HEK293 (cell line): ENCODE data around the gene MLLT10.
"Not testable (repeated sequence)": the region's sequence is repeated elsewhere in the genome, so short reads cannot be mapped to it uniquely, and the experiment has no call there.

ENCODE experiments used
- CTCF ChIA-PET: fragments of 350-600 bp; formaldehyde crosslinking; extraction: SDS; loops from one replicate; lab custom pipeline; 2021; ENCODE audit warnings: antibody characterized with exemption; lab: Yijun Ruan, JAX
- POLR2A ChIA-PET: fragments of 300-600 bp; formaldehyde crosslinking; extraction: SDS; loops from one replicate; lab custom pipeline; 2020; ENCODE audit warnings: antibody characterized with exemption, inconsistent platforms; lab: Yijun Ruan, JAX
- H3K27ac ChIP-seq: fragments of 200-500 bp; sonication (Bioruptor generic); 2 replicates; pipeline ENCODE4 v1.5.1; 2014; ENCODE audit warnings: low read depth, low read length, control low read depth, inconsistent platforms; ENCODE audit errors: extremely low read depth
- H3K36me3 ChIP-seq, 2 experiments: fragments of 200-500 bp in 1 of 2; sonication (Bioruptor generic) in 1 of 2; 1 replicate in 1 of 2; 2 replicates in 1 of 2; pipeline ENCODE4 v1.5.1; 2014 to 2017; ENCODE audit warnings: inconsistent platforms in 2 of 2, low read length in 2 of 2; ENCODE audit not compliant: control insufficient read depth in 2 of 2, insufficient read depth in 1 of 2
- H3K4me1 ChIP-seq: fragments of 200-500 bp; sonication (Bioruptor generic); 2 replicates; pipeline ENCODE4 v1.5.1; 2014; ENCODE audit warnings: mild to moderate bottlenecking, low read length, inconsistent platforms; ENCODE audit not compliant: control insufficient read depth, insufficient read depth
- H3K4me3 ChIP-seq: 2 replicates; pipeline ENCODE4 v1.5.1; 2011; ENCODE audit warnings: low read depth, mild to moderate bottlenecking, control low read depth, low read length, moderate library complexity
- H3K9me3 ChIP-seq: fragments of 200-500 bp; sonication (Bioruptor generic); 2 replicates; pipeline ENCODE4 v1.5.1; 2014; ENCODE audit warnings: low read depth, low read length, inconsistent platforms; ENCODE audit not compliant: control insufficient read depth, insufficient read depth
- GLI2 ChIP-seq: fragments of 450-650 bp; formaldehyde crosslinking; IDR thresholded peaks from 2 replicates; pipeline ENCODE4; 2017; ENCODE audit warnings: missing biosample characterization, missing genetic modification characterization, low read depth, borderline replicate concordance
- KLF7 ChIP-seq: fragments of 450-650 bp; formaldehyde crosslinking; IDR thresholded peaks from 2 replicates; pipeline ENCODE4 v1.5.1; 2016; ENCODE audit warnings: missing biosample characterization, missing genetic modification characterization, borderline replicate concordance
- OSR2 ChIP-seq: fragments of 450-650 bp; formaldehyde crosslinking; IDR thresholded peaks from 2 replicates; pipeline ENCODE4 v1.5.1; 2016; ENCODE audit warnings: missing biosample characterization, missing genetic modification characterization
- RBAK ChIP-seq: fragments of 450-650 bp; formaldehyde crosslinking; IDR thresholded peaks from 2 replicates; pipeline ENCODE4 v1.5.1; 2016; ENCODE audit warnings: missing biosample characterization, missing genetic modification characterization
- ZNF140 ChIP-seq: fragments of 450-650 bp; formaldehyde crosslinking; IDR thresholded peaks from 2 replicates; pipeline ENCODE4 v1.5.1; 2016; ENCODE audit warnings: missing biosample characterization, missing genetic modification characterization
- ZNF174 ChIP-seq: fragments of 450-650 bp; formaldehyde crosslinking; IDR thresholded peaks from 2 replicates; pipeline ENCODE4 v1.5.0; 2017; ENCODE audit warnings: missing biosample characterization, mild to moderate bottlenecking, missing genetic modification characterization
- ZNF19 ChIP-seq: fragments of 450-650 bp; formaldehyde crosslinking; IDR thresholded peaks from 2 replicates; pipeline ENCODE4; 2016; ENCODE audit warnings: missing biosample characterization, missing genetic modification characterization, low read depth
- ZNF311 ChIP-seq: fragments of 450-650 bp; formaldehyde crosslinking; IDR thresholded peaks from 2 replicates; pipeline ENCODE4 v1.5.1; 2017; ENCODE audit warnings: missing biosample characterization, missing genetic modification characterization, borderline replicate concordance
- ZNF391 ChIP-seq: fragments of 450-650 bp; formaldehyde crosslinking; IDR thresholded peaks from 2 replicates; pipeline ENCODE4 v1.5.1; 2016; ENCODE audit warnings: low read depth, missing biosample characterization, missing genetic modification characterization, borderline replicate concordance
- ZNF416 ChIP-seq: fragments of 450-650 bp; formaldehyde crosslinking; IDR thresholded peaks from 2 replicates; pipeline ENCODE4 v1.5.1; 2016; ENCODE audit warnings: missing biosample characterization, missing genetic modification characterization
- ZNF501 ChIP-seq: fragments of 450-650 bp; formaldehyde crosslinking; IDR thresholded peaks from 2 replicates; pipeline ENCODE4 v1.5.1; 2016; ENCODE audit warnings: missing biosample characterization, missing genetic modification characterization
- ZNF544 ChIP-seq: fragments of 450-650 bp; formaldehyde crosslinking; IDR thresholded peaks from 2 replicates; pipeline ENCODE4 v1.5.0; 2017; ENCODE audit warnings: missing biosample characterization, missing genetic modification characterization
- ZNF585B ChIP-seq: fragments of 450-650 bp; formaldehyde crosslinking; IDR thresholded peaks from 2 replicates; pipeline ENCODE4 v1.5.1; 2016; ENCODE audit warnings: missing biosample characterization, missing genetic modification characterization
- ZNF600 ChIP-seq: fragments of 450-650 bp; formaldehyde crosslinking; IDR thresholded peaks from 2 replicates; pipeline ENCODE4 v1.5.1; 2016; ENCODE audit warnings: missing biosample characterization, missing genetic modification characterization
- ZNF623 ChIP-seq: fragments of 450-650 bp; formaldehyde crosslinking; IDR thresholded peaks from 2 replicates; pipeline ENCODE4 v1.5.1; 2016; ENCODE audit warnings: missing biosample characterization, missing genetic modification characterization
- ZNF768 ChIP-seq: fragments of 450-650 bp; formaldehyde crosslinking; IDR thresholded peaks from 2 replicates; pipeline ENCODE4 v1.5.1; 2018; ENCODE audit warnings: missing biosample characterization, mild to moderate bottlenecking, missing genetic modification characterization
- TF ChIP-seq, protein P1 (sequence below): fragments of 450-650 bp; formaldehyde crosslinking; IDR thresholded peaks from 2 replicates; pipeline ENCODE4 v1.5.1; 2016; ENCODE audit warnings: missing biosample characterization, missing genetic modification characterization
- TF ChIP-seq, protein P2 (sequence below): fragments of 450-650 bp; formaldehyde crosslinking; IDR thresholded peaks from 2 replicates; pipeline ENCODE4 v1.5.1; 2017; ENCODE audit warnings: missing biosample characterization, mild to moderate bottlenecking, missing genetic modification characterization, moderate library complexity

Gene MLLT10

DNA sequence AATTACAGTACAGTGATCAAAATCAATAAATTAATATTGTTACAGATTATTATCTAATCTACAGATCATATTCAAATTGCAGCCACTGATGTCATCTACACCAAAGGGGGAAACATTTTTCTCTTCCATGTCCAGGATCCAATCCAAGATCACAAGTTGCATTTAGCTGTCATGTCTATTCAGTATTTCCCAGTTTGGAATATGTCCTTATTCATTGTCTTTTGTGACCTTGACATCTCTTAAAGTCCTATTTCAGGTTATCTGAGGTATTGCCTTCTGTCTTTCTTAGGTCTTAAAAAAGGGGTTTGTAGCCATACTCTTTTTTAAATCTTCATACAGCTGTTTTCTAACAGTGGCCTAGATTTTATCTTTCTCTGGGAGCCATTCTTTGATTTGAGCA, 93.3 kb downstream of the MLLT10 start:
- H3K36me3 ChIP-seq = peaks cover 0 to 32% of the 10 kb centered on the region in 2 experiments; a peak in 2 of 3 replicates
- ChIA-PET POLR2A (no interaction called here), CTCF (interaction anchor here (0.9 to 2.0 kb wide), 2 partner anchors 8 to 14 kb away, joined by 3 to 6 read pairs; no protein-coding TSS in a partner anchor)

DNA sequence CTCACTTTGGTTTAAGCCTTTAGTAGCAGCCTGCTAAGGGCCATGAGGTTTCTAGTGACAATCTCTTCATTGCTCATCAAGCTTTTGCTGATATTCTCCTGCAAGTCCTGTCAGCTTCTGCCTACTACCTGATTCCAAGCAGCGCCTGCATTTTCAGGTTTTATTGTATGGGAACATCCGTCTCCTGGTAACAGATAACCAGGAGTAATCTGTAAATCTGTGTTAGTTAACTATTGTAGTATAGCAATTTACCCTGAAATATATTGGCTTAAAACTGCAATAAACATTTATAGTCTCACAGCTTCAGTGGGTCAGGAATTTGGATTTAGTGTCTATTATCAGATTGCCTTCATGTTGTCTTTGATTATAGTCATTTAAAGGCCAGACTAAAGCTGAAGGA, 94.0 kb downstream of the MLLT10 start:
- POLR2A ChIA-PET = no interaction called here
- peaks cover 0 to 27% of the 10 kb centered on the region in 2 experiments; a peak in 2 of 3 replicates for H3K36me3 ChIP-seq
- CTCF ChIA-PET = interaction anchor here (0.9 to 2.0 kb wide), 3 partner anchors 9 to 104 kb away, joined by 3 to 6 read pairs (median 3); no protein-coding TSS in a partner anchor
- no peak overlapping the region for H3K4me3 ChIP-seq
- no peak for TF ChIP-seq RBAK (tag by site-specific recombination)
- no peak for TF ChIP-seq ZNF623 (tag by site-specific recombination)
- TF ChIP-seq ZNF585B (tag by site-specific recombination) = no peak
- TF ChIP-seq ZNF311 (tag by site-specific recombination) = no peak
- TF ChIP-seq OSR2 (tag by site-specific recombination) = no peak
- TF ChIP-seq ZNF140 = no peak
- TF ChIP-seq, protein P1, sequence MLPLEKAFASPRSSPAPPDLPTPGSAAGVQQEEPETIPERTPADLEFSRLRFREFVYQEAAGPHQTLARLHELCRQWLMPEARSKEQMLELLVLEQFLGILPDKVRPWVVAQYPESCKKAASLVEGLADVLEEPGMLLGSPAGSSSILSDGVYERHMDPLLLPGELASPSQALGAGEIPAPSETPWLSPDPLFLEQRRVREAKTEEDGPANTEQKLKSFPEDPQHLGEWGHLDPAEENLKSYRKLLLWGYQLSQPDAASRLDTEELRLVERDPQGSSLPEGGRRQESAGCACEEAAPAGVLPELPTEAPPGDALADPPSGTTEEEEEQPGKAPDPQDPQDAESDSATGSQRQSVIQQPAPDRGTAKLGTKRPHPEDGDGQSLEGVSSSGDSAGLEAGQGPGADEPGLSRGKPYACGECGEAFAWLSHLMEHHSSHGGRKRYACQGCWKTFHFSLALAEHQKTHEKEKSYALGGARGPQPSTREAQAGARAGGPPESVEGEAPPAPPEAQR (tag by site-specific recombination) = no peak
- H3K4me1 ChIP-seq = 0 out of 2 replicates have a peak, but pooled peaks cover 2% of the 10 kb centered on the region
- no peak overlapping the region for H3K27ac ChIP-seq
- H3K9me3 ChIP-seq = no peaks in the 10 kb centered on the region

More for the DNA sequence above, 93.3 kb downstream of the MLLT10 start:
- Histone ChIP-seq H3K27ac (no peak overlapping the region), H3K4me1 (0 out of 2 replicates have a peak, but pooled peaks cover 2% of the 10 kb centered on the region), H3K4me3 (no peak overlapping the region), H3K9me3 (no peaks in the 10 kb centered on the region)
- no peak for TF ChIP-seq ZNF311 (tag by site-specific recombination)
- no peak for TF ChIP-seq ZNF391 (tag by site-specific recombination)
- no peak for TF ChIP-seq ZNF416 (tag by site-specific recombination)
- no peak for TF ChIP-seq ZNF600 (tag by site-specific recombination)
- no peak for TF ChIP-seq GLI2 (tag by site-specific recombination)
- TF ChIP-seq ZNF19 (tag by site-specific recombination) = no peak
- no peak for TF ChIP-seq ZNF174 (tag by site-specific recombination)
- no peak for TF ChIP-seq ZNF768
- TF ChIP-seq KLF7 (tag by site-specific recombination) = no peak
- TF ChIP-seq ZNF544 = no peak
- no peak for TF ChIP-seq ZNF501 (tag by site-specific recombination)
- TF ChIP-seq, protein P2, sequence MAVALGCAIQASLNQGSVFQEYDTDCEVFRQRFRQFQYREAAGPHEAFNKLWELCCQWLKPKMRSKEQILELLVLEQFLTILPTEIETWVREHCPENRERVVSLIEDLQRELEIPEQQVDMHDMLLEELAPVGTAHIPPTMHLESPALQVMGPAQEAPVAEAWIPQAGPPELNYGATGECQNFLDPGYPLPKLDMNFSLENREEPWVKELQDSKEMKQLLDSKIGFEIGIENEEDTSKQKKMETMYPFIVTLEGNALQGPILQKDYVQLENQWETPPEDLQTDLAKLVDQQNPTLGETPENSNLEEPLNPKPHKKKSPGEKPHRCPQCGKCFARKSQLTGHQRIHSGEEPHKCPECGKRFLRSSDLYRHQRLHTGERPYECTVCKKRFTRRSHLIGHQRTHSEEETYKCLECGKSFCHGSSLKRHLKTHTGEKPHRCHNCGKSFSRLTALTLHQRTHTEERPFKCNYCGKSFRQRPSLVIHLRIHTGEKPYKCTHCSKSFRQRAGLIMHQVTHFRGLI = no peak

DNA sequence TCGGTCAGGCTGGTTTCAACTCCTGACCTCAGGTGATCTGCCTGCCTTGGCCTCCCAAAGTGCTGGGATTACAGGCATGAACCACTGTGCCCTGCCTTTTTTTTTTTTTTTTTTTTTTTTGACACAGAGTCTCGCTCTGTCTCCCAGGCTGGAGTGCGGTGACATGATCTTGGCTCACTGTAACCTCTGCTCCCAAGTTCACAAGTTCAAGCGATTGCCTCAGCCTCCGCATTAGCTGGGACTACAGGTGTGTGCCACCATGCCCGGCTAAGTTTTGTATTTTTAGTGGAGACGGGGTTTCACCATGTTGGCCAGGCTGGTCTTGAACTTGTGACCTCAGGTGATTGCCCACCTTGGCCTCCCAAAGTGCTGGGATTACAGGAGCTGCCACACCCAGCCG, 94.6 kb downstream of the MLLT10 start:
- POLR2A ChIA-PET, H3K4me3 ChIP-seq, H3K9me3 ChIP-seq, H3K27ac ChIP-seq, H3K4me1 ChIP-seq: not testable (repeated sequence)
- CTCF ChIA-PET = interaction anchor here (1.0 kb wide), 1 partner anchor 104 kb away, joined by 3 read pairs; no protein-coding TSS in a partner anchor
- peaks cover 0 to 24% of the 10 kb centered on the region in 2 experiments; a peak in 2 of 3 replicates for H3K36me3 ChIP-seq
